CD4-positive, alpha-beta T cell treated with Interleukin-4 for 1 hour (primary cell): ENCODE results near the gene PHLPP2.
"Not testable (repeated sequence)": the region's sequence is repeated elsewhere in the genome, so short reads cannot be mapped to it uniquely, and the experiment has no call there.

ENCODE experiments used
- DNase-seq, 2 donors: peaks; one replicate each; pipeline ENCODE4 v3.0.0-alpha.2; 2020 to 2022

Gene PHLPP2

GRCh38 chr16:71712501-71712900 lies 12.0 kb downstream of the PHLPP2 start:
- no peak for DNase-seq

GRCh38 chr16:71711789-71712188 lies 12.7 kb downstream of the PHLPP2 start:
- no peak for DNase-seq

DNA sequence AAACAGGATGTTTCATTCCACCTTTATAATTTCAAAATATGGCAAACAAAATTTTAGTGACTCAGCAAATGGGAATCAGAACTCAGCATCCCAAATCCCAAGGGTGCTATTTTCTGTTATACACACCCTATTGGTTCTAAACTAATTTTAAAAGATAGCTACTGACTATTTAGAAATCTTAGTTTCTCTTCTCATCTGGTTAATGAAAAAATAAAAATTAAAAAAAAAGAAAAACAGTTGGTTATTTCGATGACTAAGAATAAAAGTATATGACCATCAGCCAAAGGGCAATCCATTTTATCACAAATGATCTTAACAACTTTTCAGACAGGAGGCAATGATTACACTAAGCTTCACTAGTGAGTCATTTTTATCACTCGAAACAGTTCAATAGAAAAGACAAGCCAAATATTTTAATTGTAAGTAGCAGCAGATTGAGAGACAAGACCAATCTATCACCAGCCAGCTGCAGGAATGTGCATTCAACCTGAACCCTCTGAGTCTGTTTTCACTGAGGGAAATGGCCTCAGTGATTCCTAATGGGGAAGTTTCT lies 15.2 kb downstream of the PHLPP2 start:
- no peak for DNase-seq

- DNase-seq: no peak
These were observed 15.8 kb downstream of the PHLPP2 start for GRCh38 chr16:71708696-71709095.

DNA sequence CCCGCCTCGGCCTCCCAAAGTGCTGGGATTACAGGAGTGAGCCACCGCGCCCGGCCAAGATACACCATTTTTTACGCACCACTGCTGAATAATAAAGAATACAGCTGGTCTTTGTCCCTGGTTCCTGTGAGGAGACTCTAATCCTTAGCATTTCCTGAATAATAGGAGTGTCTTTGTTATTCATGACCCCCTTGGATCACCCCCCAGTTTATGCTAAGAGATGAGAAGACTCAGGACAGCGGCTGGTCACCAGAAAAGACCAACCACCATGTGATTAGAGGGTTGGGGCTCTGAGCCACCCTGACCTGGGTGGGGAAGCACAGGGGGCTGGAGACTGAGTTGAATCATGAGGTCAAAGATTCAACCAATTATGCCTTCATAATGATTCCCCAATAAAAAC lies 17.3 kb downstream of the PHLPP2 start:
- no peak for DNase-seq

GRCh38 chr16:71706046-71706445 lies 18.5 kb downstream of the PHLPP2 start:
- DNase-seq: no peak

DNA sequence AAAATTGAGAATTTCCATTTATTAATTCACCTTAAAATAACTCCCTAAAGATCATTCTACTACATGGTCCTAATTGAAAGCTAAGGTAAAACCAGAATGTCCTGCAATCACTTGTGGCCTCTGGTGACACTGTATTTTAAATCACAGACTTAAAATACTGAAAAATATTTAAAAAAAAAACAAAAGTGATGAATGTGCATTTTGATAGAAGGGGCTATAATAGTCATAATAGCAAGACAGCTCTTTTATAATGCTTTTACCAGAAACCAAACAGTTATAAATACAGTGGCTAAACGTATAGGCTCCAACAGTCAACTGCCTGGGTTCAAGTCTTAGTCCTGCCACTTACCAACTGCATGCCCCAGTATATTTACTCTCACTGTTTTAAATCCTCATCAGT lies 21.2 kb downstream of the PHLPP2 start:
- no peak for DNase-seq

- DNase-seq: no peak
These were observed 23.7 kb downstream of the PHLPP2 start for GRCh38 chr16:71700831-71701230.

- no peak for DNase-seq
These were observed 26.0 kb downstream of the PHLPP2 start for GRCh38 chr16:71698491-71698890.

DNA sequence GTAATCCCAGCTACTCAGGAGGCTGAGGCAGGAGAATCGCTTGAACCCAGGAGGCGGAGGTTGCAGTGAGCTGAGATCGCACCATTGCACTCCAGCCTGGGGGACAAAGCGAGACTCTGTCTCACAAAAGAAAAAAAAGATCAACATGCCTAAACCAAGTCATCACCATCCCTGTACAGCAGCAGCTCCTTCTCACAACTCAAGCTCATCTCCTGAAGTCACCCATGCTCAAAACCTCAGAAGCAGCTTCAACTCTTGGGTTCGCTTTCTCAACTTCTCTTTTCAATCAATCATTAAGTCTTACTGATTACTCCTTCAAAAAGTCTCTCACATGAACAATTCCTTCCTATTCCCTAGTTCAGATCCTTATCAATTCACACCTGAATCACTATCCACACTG lies 31.3 kb downstream of the PHLPP2 start:
- no peak for DNase-seq

DNA sequence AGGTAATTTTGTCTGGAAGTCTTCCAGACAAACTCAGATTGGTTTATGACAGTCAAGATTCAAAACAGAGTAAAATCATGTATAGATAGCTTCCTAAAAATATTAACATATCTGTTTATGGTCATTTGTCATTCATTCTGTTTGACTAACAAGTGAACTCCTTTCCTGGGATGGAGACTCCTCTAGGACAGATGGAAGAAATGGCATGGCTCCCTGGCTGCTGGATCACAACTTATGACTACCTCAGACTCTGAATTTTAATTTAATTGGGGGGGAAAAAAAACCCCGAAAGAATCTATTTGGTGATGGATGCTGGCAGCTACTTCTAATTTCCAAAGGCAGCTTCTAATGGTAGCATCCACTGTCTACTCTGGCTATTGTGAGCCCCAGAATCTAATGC lies 34.6 kb downstream of the PHLPP2 start:
- DNase-seq: no peak

DNA sequence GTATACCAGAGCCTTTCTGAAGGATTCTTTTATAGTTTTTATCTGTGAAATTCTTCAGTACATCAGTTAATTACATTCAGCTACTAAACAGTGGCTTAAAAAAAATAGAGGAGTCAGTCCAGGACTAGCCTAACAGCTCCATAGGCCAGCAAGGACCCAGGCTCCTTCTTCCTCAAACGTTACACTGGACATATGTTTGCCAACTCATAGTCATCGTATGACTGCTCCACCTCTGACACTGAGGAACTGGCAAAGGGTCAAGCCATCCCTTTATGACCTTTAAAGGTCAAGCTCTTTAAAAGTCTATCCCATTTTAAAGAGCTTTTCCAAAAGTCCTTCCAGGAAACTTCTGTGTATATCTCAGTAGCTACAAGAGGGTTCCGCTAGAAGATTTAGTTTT lies 36.6 kb downstream of the PHLPP2 start:
- DNase-seq: no peak

DNA sequence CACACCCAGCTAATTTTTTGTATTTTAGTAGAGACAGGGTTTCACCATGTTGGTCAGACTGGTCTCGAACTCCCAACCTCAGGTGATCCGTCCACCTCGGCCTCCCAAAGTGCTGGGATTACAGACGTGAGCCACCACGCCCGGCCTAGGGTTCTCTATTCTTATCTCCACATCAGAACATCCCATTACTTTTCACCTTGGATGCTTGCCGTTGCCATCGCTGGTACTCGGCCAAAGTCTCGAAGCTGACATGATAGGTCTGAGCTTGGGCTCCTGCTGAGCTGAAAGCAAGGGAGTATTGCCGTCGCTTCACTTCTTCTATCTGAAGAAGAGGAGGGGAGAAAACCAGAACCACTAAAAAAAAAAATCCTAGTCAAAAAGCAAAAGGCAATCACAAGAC lies 40.2 kb downstream of the PHLPP2 start:
- DNase-seq: not testable (repeated sequence)

DNA sequence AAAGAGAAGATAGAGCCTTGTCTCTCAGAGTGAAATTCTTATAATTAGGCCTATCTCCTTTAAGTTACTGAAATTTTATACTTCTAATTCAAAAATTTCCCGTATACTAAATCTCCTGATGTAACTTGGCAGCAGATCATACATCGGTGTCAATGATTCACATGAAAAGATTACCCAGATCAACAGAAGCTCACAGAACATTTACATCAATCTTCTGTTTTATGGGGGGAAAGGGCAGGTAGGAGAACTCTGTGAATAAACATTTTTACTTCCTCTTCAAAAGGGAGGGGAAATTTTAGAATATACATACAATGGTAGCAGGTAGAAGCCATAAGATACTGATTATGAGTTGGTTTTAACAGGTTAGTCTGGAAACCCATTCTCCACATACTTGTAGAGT lies 43.1 kb downstream of the PHLPP2 start:
- DNase-seq: no peak

GRCh38 chr16:71676236-71676635 lies 48.3 kb downstream of the PHLPP2 start:
- no peak for DNase-seq

DNA sequence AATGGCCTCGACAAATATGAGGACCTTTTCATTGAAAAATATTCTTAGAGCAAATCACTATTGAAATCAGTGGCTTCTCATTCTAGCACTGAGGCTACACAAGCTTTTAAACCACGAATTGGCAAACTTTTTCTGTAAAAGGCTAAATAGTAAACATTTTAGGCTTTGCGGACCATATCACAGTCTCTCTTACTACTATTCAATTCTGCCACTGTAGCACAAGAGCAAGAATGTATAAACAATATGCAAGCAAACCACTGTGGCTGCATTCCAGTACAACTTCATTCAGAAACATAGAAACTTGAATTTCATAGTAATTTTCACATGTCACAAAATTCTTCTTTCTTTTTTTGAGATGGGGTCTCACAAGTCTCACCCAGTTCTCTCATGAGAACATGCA lies 49.1 kb downstream of the PHLPP2 start:
- DNase-seq: no peak

DNA sequence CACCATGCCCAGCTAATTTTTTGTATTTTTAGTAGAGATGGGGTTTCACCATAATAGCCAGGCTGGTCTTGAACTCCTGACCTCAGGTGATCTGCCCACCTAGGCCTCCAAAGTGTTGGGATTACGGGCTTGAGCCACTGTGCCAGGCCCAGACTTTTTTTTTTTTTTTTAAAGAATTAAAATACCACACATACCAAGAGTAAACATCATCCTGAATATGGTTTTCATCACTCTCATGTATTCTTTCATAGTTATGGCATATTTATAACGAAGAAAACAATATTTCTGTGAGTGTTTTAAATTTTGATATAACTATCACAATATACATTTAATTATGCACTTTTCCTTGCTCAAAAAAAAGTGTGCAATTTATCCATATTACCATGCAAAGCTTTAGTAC lies 50.3 kb downstream of the PHLPP2 start:
- no peak for DNase-seq

- no peak for DNase-seq
These were observed 50.9 kb downstream of the PHLPP2 start for GRCh38 chr16:71673582-71673973.

DNA sequence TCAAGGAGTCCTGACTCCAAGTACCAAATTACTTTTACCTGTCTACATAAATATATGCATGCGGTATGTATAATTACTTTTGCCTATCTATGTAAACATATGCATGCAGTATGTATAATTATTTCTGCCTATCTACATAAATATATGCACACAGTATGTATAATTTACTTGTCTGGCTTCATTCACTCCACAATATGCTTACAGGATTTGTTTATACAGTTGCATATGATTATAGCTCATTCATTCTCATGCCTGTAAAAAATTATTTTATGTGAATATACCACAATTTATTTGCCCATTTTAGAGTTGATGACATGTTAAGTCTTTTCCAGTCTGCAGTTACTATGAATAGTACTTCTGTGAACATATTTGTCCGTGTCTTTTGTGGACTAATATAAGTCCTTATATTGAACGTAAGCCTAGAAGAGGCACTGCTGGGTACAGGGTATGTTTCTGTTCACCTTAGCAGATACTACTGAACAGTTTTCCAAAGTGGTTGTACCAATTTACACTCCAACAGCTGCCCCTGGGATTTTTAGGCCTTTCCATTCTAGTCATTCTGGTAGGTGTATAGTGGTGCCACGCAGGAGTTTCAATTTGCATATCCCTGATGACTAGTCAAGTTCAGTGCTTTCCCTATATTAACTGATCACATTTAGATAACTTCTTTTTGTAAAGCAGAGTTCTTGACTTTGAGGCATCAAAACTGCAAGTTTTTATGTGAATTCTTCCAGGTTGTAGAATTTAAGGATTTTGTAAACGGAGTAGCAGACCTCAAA lies 51.5 kb downstream of the PHLPP2 start:
- DNase-seq: no peak

DNA sequence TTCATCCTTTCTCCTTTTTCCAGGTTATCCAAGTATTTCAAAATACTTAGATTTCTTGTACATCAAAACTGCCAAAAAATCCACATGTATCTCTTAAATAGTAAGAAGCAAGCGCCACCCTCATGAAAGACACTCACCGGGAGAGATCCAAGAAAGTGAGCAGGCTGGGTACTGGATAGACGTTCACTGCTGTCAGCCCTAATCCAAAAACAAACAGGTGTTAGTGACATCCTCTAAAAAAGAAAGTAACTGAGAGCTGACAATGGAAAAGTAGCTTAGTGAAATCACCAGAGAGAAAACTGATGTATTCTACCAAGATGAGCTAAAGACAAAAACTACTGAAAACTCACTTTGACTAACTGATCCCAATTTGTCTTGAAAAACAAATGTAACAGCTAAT lies 52.4 kb downstream of the PHLPP2 start:
- DNase-seq: no peak

GRCh38 chr16:71671165-71671564 lies 53.3 kb downstream of the PHLPP2 start:
- DNase-seq: no peak

- DNase-seq: no peak
These were observed 54.0 kb downstream of the PHLPP2 start for GRCh38 chr16:71670537-71670936.

- no peak for DNase-seq
These were observed 54.5 kb downstream of the PHLPP2 start for GRCh38 chr16:71669926-71670536.

GRCh38 chr16:71666928-71667707 lies 57.4 kb downstream of the PHLPP2 start:
- no peak for DNase-seq
